Osteoblast (primary cell): Measurements from ENCODE around the gene TBC1D12. TPM values are rescaled to one million over a fixed set of nuclear protein-coding genes. Genes with fewer than 3 reads are reported as not detected.

Source experiments
- DNase-seq: peaks from one replicate; pipeline ENCODE4 v3.0.0; 2011; ENCODE audit warnings: low spot score, mixed read lengths; ENCODE audit not compliant: insufficient read length; ENCODE audit errors: missing footprints
- H2AFZ ChIP-seq: 2 replicates; pipeline ENCODE4 v1.6.0; 2011; ENCODE audit warnings: mild to moderate bottlenecking, low read length
- H3K27ac ChIP-seq: 2 replicates; pipeline ENCODE4 v1.5.1; 2011; ENCODE audit warnings: mild to moderate bottlenecking, low read depth, low read length, moderate library complexity
- H3K27me3 ChIP-seq: 2 replicates; pipeline ENCODE4 v1.6.0; 2012; ENCODE audit warnings: mild to moderate bottlenecking, control low read depth, inconsistent platforms, low read length, moderate library complexity; ENCODE audit not compliant: insufficient read depth
- H3K36me3 ChIP-seq: 2 replicates; pipeline ENCODE4 v1.5.1; 2011; ENCODE audit warnings: mild to moderate bottlenecking, low read length, control low read depth, moderate library complexity; ENCODE audit not compliant: insufficient read depth
- H3K4me1 ChIP-seq: 2 replicates; pipeline ENCODE4 v1.5.1; 2011; ENCODE audit warnings: mild to moderate bottlenecking, low read length, control low read depth, moderate library complexity; ENCODE audit not compliant: insufficient read depth
- H3K4me2 ChIP-seq: 2 replicates; pipeline ENCODE4 v1.6.0; 2011; ENCODE audit warnings: mild to moderate bottlenecking, low read length; ENCODE audit not compliant: insufficient read depth
- H3K4me3 ChIP-seq: fragments of 200-600 bp; sonication (generic); 3 replicates; pipeline ENCODE4 v1.5.1; 2012; ENCODE audit warnings: mild to moderate bottlenecking, low read length, inconsistent platforms; ENCODE audit not compliant: insufficient read depth
- H3K79me2 ChIP-seq: 2 replicates; pipeline ENCODE4 v1.6.0; 2012; ENCODE audit warnings: mild to moderate bottlenecking, low read length, control low read depth, inconsistent platforms; ENCODE audit not compliant: insufficient read depth
- H3K9me3 ChIP-seq: 2 replicates; pipeline ENCODE4 v1.5.1; 2011; ENCODE audit warnings: low read depth, low read length, control low read depth
- H4K20me1 ChIP-seq: 2 replicates; pipeline ENCODE4 v1.6.0; 2012; ENCODE audit warnings: mild to moderate bottlenecking, low read length, control low read depth; ENCODE audit not compliant: insufficient read depth
- CTCF ChIP-seq: IDR thresholded peaks from 2 replicates; pipeline ENCODE4 v1.5.1; 2011; ENCODE audit warnings: mild to moderate bottlenecking, low read depth, low read length, moderate library complexity; ENCODE audit errors: extremely low read depth
- total RNA-seq: library from RNA; depleted of rRNA; stranded (reverse); fragments of >200 nt; gene quantifications from 2 replicates; pipeline ENCODE4 v1.2.3, GENCODE V29; 2012

Gene TBC1D12
- total RNA-seq, 1 donor, result 43.1 TPM

DNA sequence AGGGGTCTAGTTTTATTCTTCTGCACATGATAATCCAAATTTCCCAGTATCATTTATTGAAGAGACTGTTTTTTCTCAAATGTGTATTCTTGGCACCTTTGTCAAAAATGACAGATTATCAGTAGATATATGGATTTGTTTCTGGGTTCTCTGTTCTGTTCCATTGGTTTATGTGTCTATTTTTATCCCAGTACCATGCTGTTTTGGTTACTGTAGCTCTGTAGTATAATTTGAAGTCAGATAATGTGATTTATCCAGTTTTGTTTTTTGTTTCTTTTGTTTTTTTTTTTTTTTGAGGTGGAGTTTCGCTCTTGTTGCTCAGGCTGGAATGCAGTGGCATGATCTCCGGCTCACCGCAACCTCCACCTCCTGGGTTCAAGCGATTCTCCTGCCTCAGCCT is 81.6 kb downstream of the TBC1D12 start:
- Histone ChIP-seq H2AFZ (no peak overlapping the region), H3K79me2 (peaks cover 41% of the 10 kb centered on the region), H3K36me3 (no peaks in the 10 kb centered on the region), H3K9me3 (no peaks in the 10 kb centered on the region), H3K4me1 (no peaks in the 10 kb centered on the region), H4K20me1 (peaks cover 9% of the 10 kb centered on the region), H3K4me3 (no peak overlapping the region), H3K4me2 (no peak overlapping the region), H3K27ac (no peak overlapping the region), H3K27me3 (no peaks in the 10 kb centered on the region)
- DNase-seq, result no peak
- TF ChIP-seq CTCF, result no peak

DNA sequence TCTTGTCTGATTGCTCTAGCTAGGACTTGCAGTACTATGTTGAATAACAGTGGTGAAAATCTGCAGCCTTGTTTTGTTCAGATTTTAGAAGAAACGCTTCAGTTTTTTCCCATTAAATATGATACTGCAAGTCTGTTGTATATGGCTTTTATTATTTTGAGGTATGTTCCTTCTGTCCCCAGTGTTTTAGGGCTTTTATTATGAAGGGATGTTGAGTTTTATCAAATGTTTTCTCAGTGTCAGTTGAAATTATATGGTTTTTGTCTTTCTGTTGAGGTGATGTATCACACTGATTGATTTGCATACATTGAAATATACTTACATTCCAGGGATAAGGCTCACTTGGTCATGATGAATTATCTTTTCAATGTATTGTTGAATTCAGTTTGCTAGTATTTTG is 82.8 kb downstream of the TBC1D12 start:
- peaks cover 49% of the 10 kb centered on the region for H3K79me2 ChIP-seq

GRCh38 chr10:94487575-94487974 is 85.2 kb downstream of the TBC1D12 start:
- Histone ChIP-seq H3K4me1 (no peaks in the 10 kb centered on the region), H3K36me3 (no peaks in the 10 kb centered on the region), H3K27ac (no peak overlapping the region), H3K79me2 (peaks cover 61% of the 10 kb centered on the region), H2AFZ (no peak overlapping the region), H3K27me3 (no peaks in the 10 kb centered on the region), H3K4me2 (no peak overlapping the region), H3K4me3 (no peak overlapping the region), H4K20me1 (peaks cover 30% of the 10 kb centered on the region), H3K9me3 (no peaks in the 10 kb centered on the region)
- no peak for TF ChIP-seq CTCF
- DNase-seq, result no peak

More for the DNA sequence above, 82.8 kb downstream of the TBC1D12 start:
- H3K27ac ChIP-seq, result no peak overlapping the region
- no peak overlapping the region for H3K4me2 ChIP-seq
- no peaks in the 10 kb centered on the region for H3K9me3 ChIP-seq
- H3K4me3 ChIP-seq, result no peak overlapping the region
- TF ChIP-seq CTCF, result no peak
- H3K27me3 ChIP-seq, result no peaks in the 10 kb centered on the region
- DNase-seq, result no peak
- H4K20me1 ChIP-seq, result peaks cover 21% of the 10 kb centered on the region
- H2AFZ ChIP-seq, result no peak overlapping the region
- no peaks in the 10 kb centered on the region for H3K36me3 ChIP-seq
- no peaks in the 10 kb centered on the region for H3K4me1 ChIP-seq

GRCh38 chr10:94489107-94489506 is 86.8 kb downstream of the TBC1D12 start:
- no peak for TF ChIP-seq CTCF

More at GRCh38 chr10:94489107-94489506, 86.8 kb downstream of the TBC1D12 start:
- Histone ChIP-seq H2AFZ (no peak overlapping the region), H3K4me1 (no peaks in the 10 kb centered on the region), H3K4me3 (no peak overlapping the region), H3K4me2 (no peak overlapping the region), H3K27me3 (no peaks in the 10 kb centered on the region), H3K27ac (no peak overlapping the region), H3K9me3 (no peaks in the 10 kb centered on the region), H3K36me3 (no peaks in the 10 kb centered on the region), H4K20me1 (peaks cover 30% of the 10 kb centered on the region), H3K79me2 (peaks cover 49% of the 10 kb centered on the region)
- DNase-seq, result no peak
